Tongue (tissue), 2 donors: Measurements from ENCODE around the gene TMEM272. TPM values are rescaled to one million over a fixed set of nuclear protein-coding genes. Genes with fewer than 3 reads are reported as not detected.

Experiments used
- DNase-seq: peaks from one replicate; pipeline ENCODE4 v3.0.0-alpha.2; 2015
- total RNA-seq: library from RNA; depleted of rRNA; stranded (reverse); fragments of >200 nt; gene quantifications from one replicate; pipeline ENCODE4 v1.2.3, GENCODE V29; 2014

The TMEM272 gene
- not detected for total RNA-seq

- peak; percentile 60 for DNase-seq
These were observed at the start of gene TMEM272 for GRCh38 chr13:51844862-51845573. Gene TMEM272, minus strand, starts transcription at chr13:51845177. Its CDS starts 6,647 bp downstream, at chr13:51838530.

- DNase-seq = no peak
These were observed 49.3 kb upstream of the TMEM272 start for GRCh38 chr13:51894239-51894638.

- DNase-seq = no peak
These were observed 47.7 kb upstream of the TMEM272 start for GRCh38 chr13:51892657-51893056.

GRCh38 chr13:51887468-51887867 lies 42.5 kb upstream of the TMEM272 start:
- peak; percentile 47 for DNase-seq

- no peak for DNase-seq
These were observed 40.7 kb upstream of the TMEM272 start for GRCh38 chr13:51885651-51886050.

- DNase-seq = no peak
These were observed 38.2 kb upstream of the TMEM272 start for GRCh38 chr13:51883226-51883600.

- no peak for DNase-seq
These were observed 37.7 kb upstream of the TMEM272 start for GRCh38 chr13:51882570-51883225.

- DNase-seq = no peak
These were observed 36.3 kb upstream of the TMEM272 start for GRCh38 chr13:51881296-51881695.

GRCh38 chr13:51879133-51879532 lies 34.2 kb upstream of the TMEM272 start:
- no peak for DNase-seq

- peak; percentile 44 for DNase-seq
These were observed 29.7 kb upstream of the TMEM272 start for GRCh38 chr13:51874651-51875050.

GRCh38 chr13:51873837-51874236 lies 28.9 kb upstream of the TMEM272 start:
- no peak for DNase-seq

GRCh38 chr13:51873117-51873798 lies 28.3 kb upstream of the TMEM272 start:
- no peak for DNase-seq

- no peak for DNase-seq
These were observed 25.6 kb upstream of the TMEM272 start for GRCh38 chr13:51870616-51871015.

GRCh38 chr13:51869916-51870315 lies 24.9 kb upstream of the TMEM272 start:
- no peak for DNase-seq

GRCh38 chr13:51867062-51867461 lies 22.1 kb upstream of the TMEM272 start:
- no peak for DNase-seq

- DNase-seq = no peak
These were observed 20.9 kb upstream of the TMEM272 start for GRCh38 chr13:51865838-51866237.

GRCh38 chr13:51862957-51863356 lies 18.0 kb upstream of the TMEM272 start:
- DNase-seq = no peak

GRCh38 chr13:51861723-51862300 lies 16.8 kb upstream of the TMEM272 start, which contains the start of gene CCDC70:
Gene CCDC70, plus strand, starts transcription at chr13:51861969. Its CDS starts 3,443 bp downstream, at chr13:51865412.
- no peak for DNase-seq

GRCh38 chr13:51858433-51859247 lies 13.7 kb upstream of the TMEM272 start:
- DNase-seq = no peak

GRCh38 chr13:51856998-51857397 lies 12.0 kb upstream of the TMEM272 start:
- DNase-seq = no peak

GRCh38 chr13:51856027-51856736 lies 11.2 kb upstream of the TMEM272 start:
- DNase-seq = no peak
